ENCODE data around the gene KLF16. TPM values are rescaled to one million over a fixed set of nuclear protein-coding genes. Genes with fewer than 3 reads are reported as not detected.

KLF16 gene
- total RNA-seq, 1 experiment from 2014 or later, result 64.0 TPM

DNA sequence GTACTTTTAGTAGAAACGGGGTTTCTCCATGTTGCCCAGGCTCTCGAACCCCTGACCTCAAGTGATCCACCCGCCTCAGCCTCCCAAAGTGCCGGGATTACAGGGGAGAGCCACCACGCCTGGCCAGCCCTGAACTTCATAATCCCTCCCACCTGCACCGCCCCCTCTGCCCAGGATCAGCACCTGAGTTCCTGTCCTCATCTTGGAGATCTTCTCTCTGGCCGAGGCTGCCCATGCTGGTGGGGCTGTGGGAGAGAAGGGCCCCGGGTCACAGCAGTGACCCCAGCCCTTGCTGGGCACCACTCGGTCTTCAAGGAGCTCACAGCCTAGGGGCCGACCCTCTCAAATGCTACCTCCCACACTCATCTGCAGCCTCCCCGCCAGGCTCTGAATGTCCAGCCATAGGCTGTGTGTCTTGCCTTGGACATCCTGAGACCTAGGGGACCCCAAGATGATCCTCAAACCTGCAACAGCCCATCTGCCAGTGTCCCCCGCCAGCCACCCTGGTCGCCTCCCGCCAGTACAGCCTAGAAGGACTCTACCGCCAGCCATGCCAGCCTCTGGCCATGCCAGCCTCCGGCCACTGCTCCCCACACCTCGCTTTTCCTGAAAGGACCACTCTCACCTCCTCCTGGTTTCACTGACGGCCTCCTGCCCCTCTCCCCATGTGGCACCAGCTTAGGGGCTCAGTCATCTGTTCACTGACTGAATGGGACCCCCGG lies 52.8 kb downstream of the KLF16 start (continued):
- TF ChIP-seq, protein P1, sequence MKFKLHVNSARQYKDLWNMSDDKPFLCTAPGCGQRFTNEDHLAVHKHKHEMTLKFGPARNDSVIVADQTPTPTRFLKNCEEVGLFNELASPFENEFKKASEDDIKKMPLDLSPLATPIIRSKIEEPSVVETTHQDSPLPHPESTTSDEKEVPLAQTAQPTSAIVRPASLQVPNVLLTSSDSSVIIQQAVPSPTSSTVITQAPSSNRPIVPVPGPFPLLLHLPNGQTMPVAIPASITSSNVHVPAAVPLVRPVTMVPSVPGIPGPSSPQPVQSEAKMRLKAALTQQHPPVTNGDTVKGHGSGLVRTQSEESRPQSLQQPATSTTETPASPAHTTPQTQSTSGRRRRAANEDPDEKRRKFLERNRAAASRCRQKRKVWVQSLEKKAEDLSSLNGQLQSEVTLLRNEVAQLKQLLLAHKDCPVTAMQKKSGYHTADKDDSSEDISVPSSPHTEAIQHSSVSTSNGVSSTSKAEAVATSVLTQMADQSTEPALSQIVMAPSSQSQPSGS (CRISPR knock-in tag; IDR thresholded peaks at IDR 0.05; ENCODE audit: borderline replicate concordance, low read depth), result no peak
- TF ChIP-seq, protein P2, sequence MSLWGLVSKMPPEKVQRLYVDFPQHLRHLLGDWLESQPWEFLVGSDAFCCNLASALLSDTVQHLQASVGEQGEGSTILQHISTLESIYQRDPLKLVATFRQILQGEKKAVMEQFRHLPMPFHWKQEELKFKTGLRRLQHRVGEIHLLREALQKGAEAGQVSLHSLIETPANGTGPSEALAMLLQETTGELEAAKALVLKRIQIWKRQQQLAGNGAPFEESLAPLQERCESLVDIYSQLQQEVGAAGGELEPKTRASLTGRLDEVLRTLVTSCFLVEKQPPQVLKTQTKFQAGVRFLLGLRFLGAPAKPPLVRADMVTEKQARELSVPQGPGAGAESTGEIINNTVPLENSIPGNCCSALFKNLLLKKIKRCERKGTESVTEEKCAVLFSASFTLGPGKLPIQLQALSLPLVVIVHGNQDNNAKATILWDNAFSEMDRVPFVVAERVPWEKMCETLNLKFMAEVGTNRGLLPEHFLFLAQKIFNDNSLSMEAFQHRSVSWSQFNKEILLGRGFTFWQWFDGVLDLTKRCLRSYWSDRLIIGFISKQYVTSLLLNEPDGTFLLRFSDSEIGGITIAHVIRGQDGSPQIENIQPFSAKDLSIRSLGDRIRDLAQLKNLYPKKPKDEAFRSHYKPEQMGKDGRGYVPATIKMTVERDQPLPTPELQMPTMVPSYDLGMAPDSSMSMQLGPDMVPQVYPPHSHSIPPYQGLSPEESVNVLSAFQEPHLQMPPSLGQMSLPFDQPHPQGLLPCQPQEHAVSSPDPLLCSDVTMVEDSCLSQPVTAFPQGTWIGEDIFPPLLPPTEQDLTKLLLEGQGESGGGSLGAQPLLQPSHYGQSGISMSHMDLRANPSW (CRISPR knock-in tag; conservative IDR thresholded peaks at IDR 0.05; ENCODE audit: low read depth), result no peak
- no peak for TF ChIP-seq RELA (CRISPR knock-in tag; IDR thresholded peaks at IDR 0.05; ENCODE audit: borderline replicate concordance)
- no peak for TF ChIP-seq ETV6 (CRISPR knock-in tag; IDR thresholded peaks at IDR 0.05)
- no peak for TF ChIP-seq NFATC4 (CRISPR knock-in tag; IDR thresholded peaks at IDR 0.05)
- TF ChIP-seq, protein P3, sequence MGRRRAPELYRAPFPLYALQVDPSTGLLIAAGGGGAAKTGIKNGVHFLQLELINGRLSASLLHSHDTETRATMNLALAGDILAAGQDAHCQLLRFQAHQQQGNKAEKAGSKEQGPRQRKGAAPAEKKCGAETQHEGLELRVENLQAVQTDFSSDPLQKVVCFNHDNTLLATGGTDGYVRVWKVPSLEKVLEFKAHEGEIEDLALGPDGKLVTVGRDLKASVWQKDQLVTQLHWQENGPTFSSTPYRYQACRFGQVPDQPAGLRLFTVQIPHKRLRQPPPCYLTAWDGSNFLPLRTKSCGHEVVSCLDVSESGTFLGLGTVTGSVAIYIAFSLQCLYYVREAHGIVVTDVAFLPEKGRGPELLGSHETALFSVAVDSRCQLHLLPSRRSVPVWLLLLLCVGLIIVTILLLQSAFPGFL (CRISPR knock-in tag; IDR thresholded peaks at IDR 0.05; ENCODE audit: borderline replicate concordance), result no peak

DNA sequence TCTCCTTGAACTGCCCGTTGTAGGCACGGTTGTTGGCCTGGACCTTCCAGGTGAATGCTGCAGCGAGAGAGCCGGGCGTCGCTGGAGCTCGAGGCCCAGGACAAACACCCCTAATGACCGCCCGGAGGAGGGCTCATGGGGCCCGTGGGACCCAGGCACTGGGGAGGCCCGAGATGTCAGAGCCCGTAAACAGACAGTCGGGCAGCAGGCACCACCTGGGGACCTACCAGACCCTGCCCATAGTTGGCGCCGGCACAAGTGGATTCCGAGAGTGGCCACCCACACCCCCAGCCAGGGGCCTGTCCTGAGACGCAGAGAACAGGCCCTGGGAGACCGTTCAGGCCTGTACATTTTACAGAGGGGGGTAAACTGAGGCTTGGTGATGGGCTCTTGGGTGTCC lies 53.7 kb downstream of the KLF16 start:
- POLR2A ChIA-PET, result interaction anchor here (1.3 kb wide), 1 partner anchor 34 kb away, joined by 3 read pairs; no protein-coding TSS in a partner anchor
- Mint-ChIP-seq H3K27me3 (ENCODE audit: low read depth) (peaks cover 4% of the 10 kb centered on the region), H3K27ac (no peak overlapping the region), H3K4me3 (no peak overlapping the region), H3K9me3 (no peaks in the 10 kb centered on the region), H3K4me1 (peaks cover 5% of the 10 kb centered on the region; the same call in 1 of the 2 replicates), H3K36me3 (no peaks in the 10 kb centered on the region)
- DNase-seq (ENCODE audit: low spot score), result no peak
- no peak for ATAC-seq
- CTCF ChIA-PET, result interaction anchor here (1.4 to 4.0 kb wide), 4 partner anchors 17 to 29 kb away, joined by 3 to 20 read pairs (median 8); no protein-coding TSS in a partner anchor
- TF ChIP-seq NFYB (CRISPR knock-in tag; conservative IDR thresholded peaks at IDR 0.05; ENCODE audit: low read depth) (no peak), TEAD4 (CRISPR knock-in tag; IDR thresholded peaks at IDR 0.05) (no peak), ZNF232 (CRISPR knock-in tag; IDR thresholded peaks at IDR 0.05) (no peak), SMAD4 (CRISPR knock-in tag; IDR thresholded peaks at IDR 0.05) (no peak), FOXJ3 (CRISPR knock-in tag; IDR thresholded peaks at IDR 0.05; ENCODE audit: borderline replicate concordance) (no peak)
- TF ChIP-seq, protein P4, sequence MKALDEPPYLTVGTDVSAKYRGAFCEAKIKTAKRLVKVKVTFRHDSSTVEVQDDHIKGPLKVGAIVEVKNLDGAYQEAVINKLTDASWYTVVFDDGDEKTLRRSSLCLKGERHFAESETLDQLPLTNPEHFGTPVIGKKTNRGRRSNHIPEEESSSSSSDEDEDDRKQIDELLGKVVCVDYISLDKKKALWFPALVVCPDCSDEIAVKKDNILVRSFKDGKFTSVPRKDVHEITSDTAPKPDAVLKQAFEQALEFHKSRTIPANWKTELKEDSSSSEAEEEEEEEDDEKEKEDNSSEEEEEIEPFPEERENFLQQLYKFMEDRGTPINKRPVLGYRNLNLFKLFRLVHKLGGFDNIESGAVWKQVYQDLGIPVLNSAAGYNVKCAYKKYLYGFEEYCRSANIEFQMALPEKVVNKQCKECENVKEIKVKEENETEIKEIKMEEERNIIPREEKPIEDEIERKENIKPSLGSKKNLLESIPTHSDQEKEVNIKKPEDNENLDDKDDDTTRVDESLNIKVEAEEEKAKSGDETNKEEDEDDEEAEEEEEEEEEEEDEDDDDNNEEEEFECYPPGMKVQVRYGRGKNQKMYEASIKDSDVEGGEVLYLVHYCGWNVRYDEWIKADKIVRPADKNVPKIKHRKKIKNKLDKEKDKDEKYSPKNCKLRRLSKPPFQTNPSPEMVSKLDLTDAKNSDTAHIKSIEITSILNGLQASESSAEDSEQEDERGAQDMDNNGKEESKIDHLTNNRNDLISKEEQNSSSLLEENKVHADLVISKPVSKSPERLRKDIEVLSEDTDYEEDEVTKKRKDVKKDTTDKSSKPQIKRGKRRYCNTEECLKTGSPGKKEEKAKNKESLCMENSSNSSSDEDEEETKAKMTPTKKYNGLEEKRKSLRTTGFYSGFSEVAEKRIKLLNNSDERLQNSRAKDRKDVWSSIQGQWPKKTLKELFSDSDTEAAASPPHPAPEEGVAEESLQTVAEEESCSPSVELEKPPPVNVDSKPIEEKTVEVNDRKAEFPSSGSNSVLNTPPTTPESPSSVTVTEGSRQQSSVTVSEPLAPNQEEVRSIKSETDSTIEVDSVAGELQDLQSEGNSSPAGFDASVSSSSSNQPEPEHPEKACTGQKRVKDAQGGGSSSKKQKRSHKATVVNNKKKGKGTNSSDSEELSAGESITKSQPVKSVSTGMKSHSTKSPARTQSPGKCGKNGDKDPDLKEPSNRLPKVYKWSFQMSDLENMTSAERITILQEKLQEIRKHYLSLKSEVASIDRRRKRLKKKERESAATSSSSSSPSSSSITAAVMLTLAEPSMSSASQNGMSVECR (CRISPR knock-in tag; IDR thresholded peaks at IDR 0.05; ENCODE audit: borderline replicate concordance), result no peak
- TF ChIP-seq, protein P5, sequence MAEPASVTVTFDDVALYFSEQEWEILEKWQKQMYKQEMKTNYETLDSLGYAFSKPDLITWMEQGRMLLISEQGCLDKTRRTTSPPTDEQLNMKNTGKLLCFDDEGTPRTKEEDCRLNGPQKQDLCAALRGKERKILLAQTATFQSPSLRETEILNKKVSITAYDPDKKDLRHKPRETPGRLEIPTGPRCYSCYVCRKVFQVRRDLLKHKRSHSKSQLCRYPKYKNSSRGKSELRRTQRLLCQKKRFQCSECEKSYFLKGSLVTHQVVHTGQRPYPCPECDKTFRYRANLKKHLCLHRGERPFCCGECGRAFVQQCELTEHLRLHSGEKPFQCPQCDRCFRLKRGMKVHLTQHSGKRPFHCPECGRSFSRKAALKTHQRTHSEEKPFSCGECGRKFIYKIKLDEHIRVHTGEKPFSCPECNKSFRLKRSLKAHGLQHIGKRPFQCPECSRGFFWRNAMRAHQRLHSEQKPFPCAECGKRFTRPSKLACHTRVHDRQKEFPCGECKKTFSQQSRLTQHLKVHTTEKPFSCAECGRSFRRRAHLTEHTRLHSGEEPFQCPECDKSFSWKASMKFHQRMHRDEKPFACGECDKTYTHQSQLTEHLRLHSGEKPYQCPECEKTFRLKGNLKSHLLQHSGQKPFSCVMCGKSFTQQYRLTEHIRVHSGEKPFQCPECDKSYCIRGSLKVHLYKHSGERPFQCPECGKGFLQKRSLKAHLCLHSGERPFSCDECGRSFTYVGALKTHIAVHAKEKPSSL (CRISPR knock-in tag; conservative IDR thresholded peaks at IDR 0.05), result no peak

Measured in WTC11 (cell line).